ENCODE results near the gene TXLNA. TPM values are rescaled to one million over a fixed set of nuclear protein-coding genes. Genes with fewer than 3 reads are reported as not detected.

TXLNA gene
- polyA plus RNA-seq, 1 experiment = 49.3 TPM

GRCh38 chr1:32246888-32247273 is 67.4 kb downstream of the TXLNA start, which contains the start of gene FAM167B:
FAM167B (plus strand) TSS chr1:32247222; CDS start chr1:32247422, 200 bp downstream.
- Histone ChIP-seq H3K27ac (ENCODE audit: low read depth, low read length) (peak within 1 kb of the TSS; percentile 21), H3K27me3 (ENCODE audit: control insufficient read depth, insufficient read depth, low read length) (no peaks in the 10 kb centered on the region), H3K4me3 (ENCODE audit: low read depth, low read length) (no peak within 1 kb of the TSS), H3K9me3 (ENCODE audit: control insufficient read depth, insufficient read depth, low read length) (no peaks in the 10 kb centered on the region; the same call in 1 of the 2 replicates)
- POLR2A ChIA-PET = interaction anchor here (1.1 kb wide), 1 partner anchor 11 kb away, joined by 3 read pairs; no protein-coding TSS in a partner anchor
- TF ChIP-seq CTCF (IDR thresholded peaks at IDR 0.05; ENCODE audit: low read depth, low read length) = no peak
- DNase-seq (ENCODE audit: low read depth, low spot score) = no peak
- CTCF ChIA-PET = interaction anchor here (0.6 to 3.4 kb wide), 5 partner anchors 9 to 101 kb away, joined by 3 to 15 read pairs (median 6); no protein-coding TSS in a partner anchor

GRCh38 chr1:32247452-32247851 is 68.0 kb downstream of the TXLNA start:
- H3K27ac ChIP-seq (ENCODE audit: low read depth, low read length) = peak overlapping the region; percentile 21
- POLR2A ChIA-PET = no interaction called here
- H3K27me3 ChIP-seq (ENCODE audit: control insufficient read depth, insufficient read depth, low read length) = no peaks in the 10 kb centered on the region
- CTCF ChIA-PET = interaction anchor here (0.6 to 3.4 kb wide), 8 partner anchors 8 to 111 kb away, joined by 3 to 15 read pairs (median 6); no protein-coding TSS in a partner anchor
- no peak overlapping the region for H3K4me3 ChIP-seq (ENCODE audit: low read depth, low read length)
- DNase-seq (ENCODE audit: low read depth, low spot score) = no peak
- H3K9me3 ChIP-seq (ENCODE audit: control insufficient read depth, insufficient read depth, low read length) = no peaks in the 10 kb centered on the region; the same call in 1 of the 2 replicates
- TF ChIP-seq CTCF (IDR thresholded peaks at IDR 0.05; ENCODE audit: low read depth, low read length) = no peak

Other genes starting within 250 kb of the TXLNA start
- 536 and 658 TPM in 2 replicates for gene PTP4A2, start 241.3 kb upstream of the TXLNA start, polyA plus RNA-seq (2011; rRNA removed)
- gene KHDRBS1, start 165.8 kb upstream of the TXLNA start, polyA plus RNA-seq (2011; rRNA removed) = 76.2 and 76.6 TPM in 2 replicates
- 16.2 and 21.0 TPM in 2 replicates for gene TMEM39B, start 106.7 kb upstream of the TXLNA start, polyA plus RNA-seq (2011; rRNA removed)
- gene KPNA6, start 71.6 kb upstream of the TXLNA start, polyA plus RNA-seq (2011; rRNA removed) = 45.9 and 54.4 TPM in 2 replicates
- 17.6 and 20.8 TPM in 2 replicates for gene CCDC28B, start 20.9 kb downstream of the TXLNA start, polyA plus RNA-seq (2011; rRNA removed)
- 1.2 and 1.3 TPM in 2 replicates for gene IQCC, start 26.0 kb downstream of the TXLNA start, polyA plus RNA-seq (2011; rRNA removed)
- not detected in 2 replicates for gene DCDC2B, start 29.4 kb downstream of the TXLNA start, polyA plus RNA-seq (2011; rRNA removed)
- gene TMEM234, start 42.7 kb downstream of the TXLNA start, polyA plus RNA-seq (2011; rRNA removed) = 17.3 and 18.6 TPM in 2 replicates
- 357 and 399 TPM in 2 replicates for gene EIF3I, start 42.7 kb downstream of the TXLNA start, polyA plus RNA-seq (2011; rRNA removed)
- 0.40 and 0.43 TPM in 2 replicates for gene FAM167B, start 67.5 kb downstream of the TXLNA start, polyA plus RNA-seq (2011; rRNA removed)
- not detected in 2 replicates for gene LCK, start 71.6 kb downstream of the TXLNA start, polyA plus RNA-seq (2011; rRNA removed)
- 157 and 172 TPM in 2 replicates for gene HDAC1, start 112.4 kb downstream of the TXLNA start, polyA plus RNA-seq (2011; rRNA removed)
- 196 and 200 TPM in 2 replicates for gene MARCKSL1, start 156.6 kb downstream of the TXLNA start, polyA plus RNA-seq (2011; rRNA removed)
- gene FAM229A, start 182.8 kb downstream of the TXLNA start, polyA plus RNA-seq (2011; rRNA removed) = 1.4 and 1.6 TPM in 2 replicates
- gene TSSK3, start 182.9 kb downstream of the TXLNA start, polyA plus RNA-seq (2011; rRNA removed) = 0.33 and 0.45 TPM in 2 replicates
- gene BSDC1, start 214.8 kb downstream of the TXLNA start, polyA plus RNA-seq (2011; rRNA removed) = 45.3 and 53.1 TPM in 2 replicates

Measured in AG04450 (cell line).